Mesenchymal stem cell (in vitro differentiated cells and primary cell): ENCODE measurements around the gene CD83. TPM values are rescaled to one million over a fixed set of nuclear protein-coding genes. Genes with fewer than 3 reads are reported as not detected.

Experiments used
- small RNA-seq: library from polyadenylated mRNA; stranded (forward); fragments of <200 nt; extraction: miRNeasy Mini kit (QIAGEN cat#:217004); gene quantifications from one replicate; pipeline ENCODE3, GENCODE V24; 2013; ENCODE audit warnings: low read depth

CD83 gene

Small RNAs within 50 kb of the gene (small RNA-seq; reads per million reads assigned to genes)
- gene RNU7-133P, result not detected
